COLO829 (cell line): ENCODE measurements around the gene FER.

ENCODE experiments used
- DNase-seq: peaks from one replicate; pipeline ENCODE4 v3.0.0; 2012; ENCODE audit warnings: low spot score

Gene FER

GRCh38 chr5:109180668-109181067 lies 433.0 kb downstream of the FER start:
- DNase-seq, result no peak

- no peak for DNase-seq
Measured at GRCh38 chr5:109186759-109187158, 439.1 kb downstream of the FER start.

GRCh38 chr5:109191153-109191558 lies 443.5 kb downstream of the FER start:
- no peak for DNase-seq

- no peak for DNase-seq
Measured at GRCh38 chr5:109192027-109192426, 444.3 kb downstream of the FER start.

GRCh38 chr5:109192555-109193281 lies 445.0 kb downstream of the FER start:
- DNase-seq, result no peak

GRCh38 chr5:109195667-109196066 lies 448.0 kb downstream of the FER start:
- no peak for DNase-seq

GRCh38 chr5:109196087-109196822 lies 448.6 kb downstream of the FER start:
- no peak for DNase-seq

GRCh38 chr5:109196823-109197160 lies 449.1 kb downstream of the FER start:
- DNase-seq, result no peak

GRCh38 chr5:109199289-109199688 lies 451.6 kb downstream of the FER start:
- DNase-seq, result no peak

GRCh38 chr5:109199799-109200620 lies 452.3 kb downstream of the FER start:
- no peak for DNase-seq

GRCh38 chr5:109215040-109215439 lies 467.3 kb downstream of the FER start:
- DNase-seq, result no peak

GRCh38 chr5:109218818-109219217 lies 471.1 kb downstream of the FER start:
- no peak for DNase-seq

GRCh38 chr5:109223531-109223930 lies 475.8 kb downstream of the FER start:
- DNase-seq, result no peak

GRCh38 chr5:109224276-109224882 lies 476.7 kb downstream of the FER start:
- no peak for DNase-seq

- no peak for DNase-seq
Measured at GRCh38 chr5:109225716-109226625, 478.3 kb downstream of the FER start.

GRCh38 chr5:109230369-109230768 lies 482.7 kb downstream of the FER start:
- no peak for DNase-seq

GRCh38 chr5:109231331-109231730 lies 483.6 kb downstream of the FER start:
- DNase-seq, result no peak

- no peak for DNase-seq
Measured at GRCh38 chr5:109234381-109234780, 486.7 kb downstream of the FER start.

GRCh38 chr5:109239456-109239855 lies 491.8 kb downstream of the FER start:
- no peak for DNase-seq

GRCh38 chr5:109242518-109242917 lies 494.8 kb downstream of the FER start:
- no peak for DNase-seq

- no peak for DNase-seq
Measured at GRCh38 chr5:109246395-109246794, 498.7 kb downstream of the FER start.
